ENCODE data around the gene RASSF4. TPM values are rescaled to one million over a fixed set of nuclear protein-coding genes. Genes with fewer than 3 reads are reported as not detected.

The RASSF4 gene
- total and polyA plus RNA-seq, 2 donors from 2014 or later: 76.4 to 83.1 TPM

DNA sequence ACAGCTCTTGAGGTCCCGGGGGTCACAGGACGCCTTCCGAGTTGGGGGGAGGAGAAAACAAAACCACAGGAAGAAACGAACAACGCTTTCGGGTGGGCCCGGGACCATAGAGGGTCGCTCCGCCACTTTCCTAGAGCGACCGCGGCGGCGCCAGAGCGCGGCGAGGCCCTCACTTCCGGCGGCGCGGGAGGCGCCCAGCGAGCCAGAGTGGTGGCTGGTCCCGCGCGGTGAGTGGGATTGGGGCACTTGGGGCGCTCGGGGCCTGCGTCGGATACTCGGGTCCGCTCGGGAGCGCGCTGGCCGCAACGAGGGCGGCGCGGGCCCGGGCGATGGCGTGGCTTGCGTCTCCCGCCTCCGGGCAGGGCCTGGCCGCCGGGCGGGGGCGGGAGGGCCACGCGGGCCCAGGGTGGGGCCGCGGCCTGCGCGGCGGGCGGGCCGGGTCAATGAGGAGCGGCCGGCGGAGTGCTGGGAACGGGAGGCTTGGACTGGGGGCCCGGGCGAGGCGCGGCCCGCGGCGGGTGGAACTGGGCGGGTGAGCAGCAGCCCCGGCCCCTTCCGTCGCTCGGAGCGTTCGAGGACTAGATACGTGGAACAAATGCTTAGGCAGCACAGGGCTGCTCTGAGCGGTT, 41.3 kb downstream of the RASSF4 start, which contains the start of gene ZNF22:
Gene ZNF22, plus strand, starts transcription at position 172 of the 629 bp plus-strand sequence. CDS start 2,446 bp downstream, outside the sequence.
- Histone ChIP-seq H3K4me3 (ENCODE audit: low read length in 3 of 3) (peak within 1 kb of the TSS; percentile 70 to 94 (median 86)), H3K27me3 (ENCODE audit: control insufficient read depth, insufficient read depth, low read length) (no peaks in the 10 kb centered on the region), H3K27ac (ENCODE audit: low read depth in 2 of 2, low read length in 2 of 2) (peak within 1 kb of the TSS; percentile 94 to 97), H3K36me3 (ENCODE audit: control insufficient read depth in 2 of 3, insufficient read depth in 3 of 3, low read length in 3 of 3) (peaks cover 0 to 21% (median 3%) of the 10 kb centered on the region in 3 donors), H3K4me1 (ENCODE audit: control insufficient read depth in 2 of 3, insufficient read depth in 2 of 3, low read depth in 1 of 3, low read length in 3 of 3) (peaks cover 2 to 29% (median 22%) of the 10 kb centered on the region in 3 donors), H3K9ac (ENCODE audit: low read length in 3 of 3) (peak within 1 kb of the TSS; percentile 56 to 86 (median 84)), H3K9me3 (ENCODE audit: control insufficient read depth in 2 of 3, insufficient read depth in 1 of 3, low read length in 3 of 3) (no peaks in the 10 kb centered on the region)
- intact Hi-C loops (cut with DNase I): no loop called here
- DNase-seq: peak; percentile 88 to 95 (median 92)
- TF ChIP-seq, protein P1, sequence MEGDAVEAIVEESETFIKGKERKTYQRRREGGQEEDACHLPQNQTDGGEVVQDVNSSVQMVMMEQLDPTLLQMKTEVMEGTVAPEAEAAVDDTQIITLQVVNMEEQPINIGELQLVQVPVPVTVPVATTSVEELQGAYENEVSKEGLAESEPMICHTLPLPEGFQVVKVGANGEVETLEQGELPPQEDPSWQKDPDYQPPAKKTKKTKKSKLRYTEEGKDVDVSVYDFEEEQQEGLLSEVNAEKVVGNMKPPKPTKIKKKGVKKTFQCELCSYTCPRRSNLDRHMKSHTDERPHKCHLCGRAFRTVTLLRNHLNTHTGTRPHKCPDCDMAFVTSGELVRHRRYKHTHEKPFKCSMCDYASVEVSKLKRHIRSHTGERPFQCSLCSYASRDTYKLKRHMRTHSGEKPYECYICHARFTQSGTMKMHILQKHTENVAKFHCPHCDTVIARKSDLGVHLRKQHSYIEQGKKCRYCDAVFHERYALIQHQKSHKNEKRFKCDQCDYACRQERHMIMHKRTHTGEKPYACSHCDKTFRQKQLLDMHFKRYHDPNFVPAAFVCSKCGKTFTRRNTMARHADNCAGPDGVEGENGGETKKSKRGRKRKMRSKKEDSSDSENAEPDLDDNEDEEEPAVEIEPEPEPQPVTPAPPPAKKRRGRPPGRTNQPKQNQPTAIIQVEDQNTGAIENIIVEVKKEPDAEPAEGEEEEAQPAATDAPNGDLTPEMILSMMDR (IDR thresholded peaks at IDR 0.05; ENCODE audit: borderline replicate concordance, extremely low read depth, insufficient read depth): no peak
- FAIRE-seq: no peak

DNA sequence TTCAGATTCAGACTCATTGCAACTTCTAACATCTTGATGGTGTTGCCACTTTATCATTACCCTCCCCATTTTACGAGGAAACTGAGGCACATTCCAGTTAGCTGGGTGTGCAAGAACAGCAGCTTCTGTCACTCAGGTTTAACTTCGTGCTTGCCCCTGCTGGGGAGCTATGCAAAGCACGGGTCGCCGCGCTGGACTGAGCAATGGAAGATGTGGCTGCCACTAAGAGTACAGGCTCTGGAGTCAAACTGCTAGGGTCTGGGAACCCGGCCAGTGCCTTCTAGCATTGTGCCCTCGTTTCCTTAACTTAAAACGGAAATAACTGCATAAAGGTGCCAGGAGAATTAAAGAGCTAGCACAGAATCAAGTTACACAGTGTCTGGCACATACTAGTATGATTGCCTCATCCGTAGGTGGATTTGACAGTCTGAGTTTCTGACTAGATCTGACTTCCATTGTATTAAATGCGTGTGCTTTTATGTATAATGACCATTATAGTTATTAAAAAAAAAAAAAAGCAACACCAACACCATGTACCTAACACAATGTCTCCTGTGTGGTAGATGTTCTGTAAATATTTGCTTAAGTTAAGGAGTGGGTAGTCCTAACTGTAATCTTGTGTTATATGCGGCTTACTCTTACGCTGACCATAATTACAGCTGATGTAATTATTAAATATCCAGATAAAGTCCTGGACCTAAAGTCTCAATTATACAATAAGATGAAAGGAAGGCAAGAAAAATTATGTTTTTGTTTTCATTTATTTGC, 42.0 kb downstream of the RASSF4 start:
- FAIRE-seq: no peak

DNA sequence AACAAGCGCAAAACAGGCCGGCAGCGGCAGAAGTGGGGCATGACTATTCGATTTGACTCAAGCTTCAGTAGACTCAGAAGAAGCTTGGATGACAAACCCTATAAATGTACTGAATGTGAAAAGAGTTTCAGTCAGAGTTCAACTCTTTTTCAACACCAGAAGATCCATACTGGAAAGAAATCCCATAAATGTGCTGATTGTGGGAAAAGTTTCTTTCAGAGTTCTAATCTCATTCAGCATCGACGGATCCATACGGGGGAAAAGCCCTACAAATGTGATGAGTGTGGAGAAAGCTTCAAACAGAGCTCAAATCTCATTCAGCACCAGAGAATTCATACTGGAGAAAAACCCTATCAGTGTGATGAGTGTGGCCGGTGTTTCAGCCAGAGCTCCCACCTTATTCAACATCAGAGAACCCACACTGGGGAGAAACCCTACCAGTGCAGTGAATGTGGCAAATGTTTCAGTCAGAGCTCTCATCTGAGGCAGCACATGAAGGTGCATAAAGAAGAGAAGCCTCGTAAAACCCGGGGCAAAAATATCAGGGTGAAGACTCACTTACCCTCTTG, 43.9 kb downstream of the RASSF4 start:
- FAIRE-seq (no peak), DNase-seq (no peak)
- Histone ChIP-seq H3K9ac (ENCODE audit: low read length in 3 of 3) (no peak overlapping the region), H3K4me3 (ENCODE audit: low read length in 3 of 3) (no peak overlapping the region), H3K36me3 (ENCODE audit: control insufficient read depth in 2 of 3, insufficient read depth in 3 of 3, low read length in 3 of 3) (peaks cover 0 to 21% (median 3%) of the 10 kb centered on the region in 3 donors), H3K27me3 (ENCODE audit: control insufficient read depth, insufficient read depth, low read length) (no peaks in the 10 kb centered on the region), H3K4me1 (ENCODE audit: control insufficient read depth in 2 of 3, insufficient read depth in 2 of 3, low read depth in 1 of 3, low read length in 3 of 3) (peaks cover 3 to 15% (median 4%) of the 10 kb centered on the region in 3 donors), H3K27ac (ENCODE audit: low read depth in 2 of 2, low read length in 2 of 2) (no peak overlapping the region), H3K9me3 (ENCODE audit: control insufficient read depth in 2 of 3, insufficient read depth in 1 of 3, low read length in 3 of 3) (no peaks in the 10 kb centered on the region)
- TF ChIP-seq, protein P1 (IDR thresholded peaks at IDR 0.05; ENCODE audit: borderline replicate concordance, extremely low read depth, insufficient read depth): no peak
- intact Hi-C loops (cut with DNase I): no loop called here

More for the DNA sequence above, 42.0 kb downstream of the RASSF4 start:
- Histone ChIP-seq H3K9ac (ENCODE audit: low read length in 3 of 3) (peak overlapping the region; percentile 56 to 86 (median 84)), H3K27ac (ENCODE audit: low read depth in 2 of 2, low read length in 2 of 2) (peak overlapping the region; percentile 94 to 97), H3K4me1 (ENCODE audit: control insufficient read depth in 2 of 3, insufficient read depth in 2 of 3, low read depth in 1 of 3, low read length in 3 of 3) (peaks cover 2 to 24% (median 15%) of the 10 kb centered on the region in 3 donors), H3K36me3 (ENCODE audit: control insufficient read depth in 2 of 3, insufficient read depth in 3 of 3, low read length in 3 of 3) (peaks cover 0 to 21% (median 3%) of the 10 kb centered on the region in 3 donors), H3K9me3 (ENCODE audit: control insufficient read depth in 2 of 3, insufficient read depth in 1 of 3, low read length in 3 of 3) (no peaks in the 10 kb centered on the region), H3K4me3 (ENCODE audit: low read length in 3 of 3) (peak overlapping the region; percentile 70 to 94 (median 86)), H3K27me3 (ENCODE audit: control insufficient read depth, insufficient read depth, low read length) (no peaks in the 10 kb centered on the region)
- TF ChIP-seq, protein P1 (IDR thresholded peaks at IDR 0.05; ENCODE audit: borderline replicate concordance, extremely low read depth, insufficient read depth): no peak
- peak; percentile 77 to 91 (median 84) for DNase-seq
- intact Hi-C loops (cut with DNase I): no loop called here

Measured in kidney (tissue), 14 donors.